Immature natural killer cell (primary cell): ENCODE results near the gene MTHFD1L. TPM values are rescaled to one million over a fixed set of nuclear protein-coding genes. Genes with fewer than 3 reads are reported as not detected.
"Not testable (repeated sequence)": the region's sequence is repeated elsewhere in the genome, so short reads cannot be mapped to it uniquely, and the experiment has no call there.

ENCODE experiments used
- DNase-seq, 3 donors: peaks; one replicate each; pipeline ENCODE4 v3.0.0; 2022; ENCODE audit warnings: mixed read lengths in 1 of 3
- H3K27ac Mint-ChIP-seq, 6 donors: one replicate each; pipeline ENCODE4 v1.8.0; 2020; ENCODE audit warnings: mixed read lengths in 6 of 6, mild to moderate bottlenecking in 5 of 6, inconsistent platforms in 4 of 6, moderate library complexity in 3 of 6
- H3K27me3 Mint-ChIP-seq, 3 donors: one replicate each; pipeline ENCODE4 v1.8.0; 2020 to 2021; ENCODE audit warnings: low read depth in 3 of 3, mild to moderate bottlenecking in 3 of 3, mixed read lengths in 3 of 3, moderate library complexity in 3 of 3, inconsistent platforms in 1 of 3
- H3K36me3 Mint-ChIP-seq, 3 donors: one replicate each; pipeline ENCODE4 v1.8.0; 2020; ENCODE audit warnings: mixed read lengths in 3 of 3, inconsistent platforms in 2 of 3, mild to moderate bottlenecking in 2 of 3
- H3K4me1 Mint-ChIP-seq, 2 donors: one replicate each; pipeline ENCODE4 v1.8.0; 2020; ENCODE audit warnings: inconsistent platforms in 2 of 2, mild to moderate bottlenecking in 2 of 2, mixed read lengths in 2 of 2, moderate library complexity in 1 of 2
- H3K4me3 Mint-ChIP-seq, 5 donors: one replicate each; pipeline ENCODE4 v1.8.0; 2020; ENCODE audit warnings: mild to moderate bottlenecking in 5 of 5, mixed read lengths in 5 of 5, inconsistent platforms in 3 of 5, moderate library complexity in 3 of 5
- H3K9me3 Mint-ChIP-seq, 6 donors: one replicate each; pipeline ENCODE4 v1.8.0; 2020; ENCODE audit warnings: mild to moderate bottlenecking in 6 of 6, mixed read lengths in 6 of 6, inconsistent platforms in 4 of 6, moderate library complexity in 3 of 6
- polyA plus RNA-seq, 3 donors: library from polyadenylated mRNA; unstranded; fragments of 300-500 nt; fragmentation: Illumina TruSeq; gene quantifications; one replicate each; pipeline ENCODE4 v1.2.3, GENCODE V29; 2021

Gene MTHFD1L
- polyA plus RNA-seq, 3 donors from 2014 or later, result 0.79 to 1.8 (median 1.6) TPM

DNA sequence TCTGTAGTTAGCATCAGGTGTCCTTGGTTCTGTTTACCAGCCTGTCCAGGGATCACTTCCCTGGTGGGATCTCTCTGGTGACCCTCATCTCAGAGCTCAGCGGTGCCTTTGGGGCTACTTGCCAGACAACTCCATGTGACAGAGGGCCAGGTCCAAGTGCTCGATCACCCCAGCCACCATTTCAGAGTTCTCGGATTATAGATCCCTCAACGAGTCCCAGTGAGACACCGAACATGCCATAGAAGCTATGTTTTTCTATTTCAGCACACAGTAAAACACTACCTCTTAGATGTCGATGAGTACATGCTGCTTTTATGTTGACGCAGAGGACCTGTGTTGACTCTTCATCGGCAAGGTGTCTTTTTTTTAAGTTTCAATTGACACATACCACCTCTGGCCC, 204.1 kb downstream of the MTHFD1L start:
- no peaks in the 10 kb centered on the region for H3K27me3 Mint-ChIP-seq
- no peak overlapping the region for H3K4me3 Mint-ChIP-seq
- H3K4me1 Mint-ChIP-seq, result no peaks in the 10 kb centered on the region
- no peak for DNase-seq
- no peak overlapping the region for H3K27ac Mint-ChIP-seq
- no peaks in the 10 kb centered on the region for H3K9me3 Mint-ChIP-seq
- no peaks in the 10 kb centered on the region for H3K36me3 Mint-ChIP-seq

DNA sequence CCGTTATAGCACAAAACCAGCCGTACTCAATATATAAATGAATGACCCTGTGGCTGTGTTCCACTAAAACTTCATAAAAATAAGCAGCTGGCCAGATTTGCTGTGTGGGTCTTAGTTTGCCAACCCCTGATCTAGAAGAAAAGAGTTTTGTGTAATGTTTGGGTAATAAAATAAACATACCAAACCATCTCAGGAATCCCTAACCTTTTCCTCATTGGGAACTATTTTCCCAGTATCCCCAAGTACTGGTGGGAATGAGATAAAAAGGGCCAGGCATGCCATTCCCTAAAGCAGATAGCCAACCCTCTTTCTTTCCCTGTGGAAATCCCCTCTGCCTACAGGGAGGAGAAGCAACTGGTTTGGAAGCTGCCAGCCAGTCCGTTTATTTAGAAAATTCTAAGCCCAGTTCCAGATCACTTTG, 205.1 kb downstream of the MTHFD1L start:
- Mint-ChIP-seq H3K4me1 (no peaks in the 10 kb centered on the region), H3K27ac (no peak overlapping the region), H3K9me3 (no peaks in the 10 kb centered on the region), H3K4me3 (no peak overlapping the region), H3K27me3 (no peaks in the 10 kb centered on the region), H3K36me3 (no peaks in the 10 kb centered on the region)
- no peak for DNase-seq

DNA sequence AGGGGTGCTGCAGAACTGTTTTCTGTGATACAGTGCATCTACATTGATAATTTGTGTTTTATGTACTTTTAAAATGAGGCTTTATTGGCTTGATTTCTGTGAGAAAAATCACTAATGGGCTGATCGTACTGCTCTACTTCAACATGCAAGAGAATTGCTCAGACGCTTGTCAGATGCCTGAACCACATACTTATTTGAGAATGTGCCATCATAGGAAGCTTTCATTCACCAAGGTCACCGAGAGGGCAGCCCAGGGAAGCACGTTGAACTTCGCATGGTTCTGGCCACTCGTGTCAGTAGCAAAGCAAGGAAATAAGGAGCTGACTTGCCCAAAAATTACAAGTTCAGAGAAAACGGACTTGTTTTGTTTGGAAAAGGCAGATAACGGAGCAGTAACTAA, 205.8 kb downstream of the MTHFD1L start:
- Mint-ChIP-seq H3K4me3 (no peak overlapping the region), H3K27ac (no peak overlapping the region), H3K9me3 (no peaks in the 10 kb centered on the region), H3K4me1 (no peaks in the 10 kb centered on the region), H3K27me3 (no peaks in the 10 kb centered on the region), H3K36me3 (no peaks in the 10 kb centered on the region)
- no peak for DNase-seq

DNA sequence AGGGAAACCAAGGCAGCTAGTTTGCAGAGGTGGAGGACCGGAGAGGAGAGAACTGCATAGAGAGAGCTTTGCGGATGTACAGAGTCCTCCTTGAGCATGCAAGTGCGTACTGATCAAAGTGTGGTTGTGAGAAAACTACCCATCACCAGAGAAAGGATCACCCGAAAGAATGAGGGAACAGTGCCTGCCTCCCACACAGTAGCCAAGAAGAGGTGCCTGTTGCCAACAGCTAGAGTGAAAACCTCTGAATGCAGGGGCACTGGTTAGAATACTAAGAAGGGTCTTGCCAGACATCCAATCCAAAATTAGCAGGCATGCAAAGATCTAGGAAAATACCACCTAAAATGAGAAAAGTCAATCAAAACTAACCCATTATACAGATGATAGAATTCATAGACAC, 207.6 kb downstream of the MTHFD1L start:
- peaks cover 0 to 2% (median 0%) of the 10 kb centered on the region in 3 donors for H3K27me3 Mint-ChIP-seq
- H3K9me3 Mint-ChIP-seq, result no peaks in the 10 kb centered on the region
- DNase-seq, result no peak
- no peaks in the 10 kb centered on the region for H3K4me1 Mint-ChIP-seq
- no peak overlapping the region for H3K27ac Mint-ChIP-seq
- no peak overlapping the region for H3K4me3 Mint-ChIP-seq
- H3K36me3 Mint-ChIP-seq, result no peaks in the 10 kb centered on the region

DNA sequence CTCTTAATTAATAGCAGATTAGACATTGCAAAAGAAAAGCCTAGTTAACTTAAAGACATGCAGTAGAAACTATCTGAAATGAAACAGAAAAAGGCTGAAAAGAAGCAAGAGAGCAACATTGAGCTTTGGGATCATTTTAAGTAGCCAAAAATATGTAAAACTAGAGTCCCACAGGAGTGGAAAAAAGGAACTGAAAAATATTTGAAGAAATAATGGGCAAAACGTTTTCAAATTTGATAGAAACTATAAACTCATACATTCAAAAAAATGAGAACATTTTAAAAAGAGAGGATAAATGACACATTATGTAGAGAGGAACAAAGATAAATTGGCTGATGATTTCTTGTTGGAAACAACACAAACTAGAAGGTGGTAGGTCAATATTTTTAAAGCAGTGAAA, 208.2 kb downstream of the MTHFD1L start:
- H3K36me3 Mint-ChIP-seq, result no peaks in the 10 kb centered on the region
- H3K9me3 Mint-ChIP-seq, result no peaks in the 10 kb centered on the region
- H3K27ac Mint-ChIP-seq, result no peak overlapping the region
- H3K4me3 Mint-ChIP-seq, result no peak overlapping the region
- H3K4me1 Mint-ChIP-seq, result no peaks in the 10 kb centered on the region
- DNase-seq, result no peak
- H3K27me3 Mint-ChIP-seq, result peaks cover 0 to 2% (median 0%) of the 10 kb centered on the region in 3 donors

DNA sequence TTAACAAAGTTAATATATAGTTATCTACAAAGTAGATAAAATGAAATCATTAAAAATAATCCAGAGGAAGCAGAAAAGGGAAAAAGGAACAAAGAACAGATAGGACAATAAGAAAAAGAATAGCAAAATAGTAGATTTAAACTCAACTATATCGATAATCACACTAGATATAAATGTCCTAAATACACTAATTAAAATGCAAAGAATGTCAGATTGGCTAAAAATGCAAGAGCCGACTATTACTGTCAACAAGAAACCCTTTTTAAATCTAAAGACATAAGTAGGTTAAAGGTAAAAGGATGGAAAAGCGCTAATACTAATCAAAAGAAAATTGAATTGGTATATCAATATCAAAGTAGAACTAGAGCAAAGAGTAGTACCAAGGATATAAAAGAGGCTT, 209.5 kb downstream of the MTHFD1L start:
- H3K36me3 Mint-ChIP-seq, result peaks cover 0 to 4% (median 0%) of the 10 kb centered on the region in 3 donors
- peaks cover 0 to 2% (median 0%) of the 10 kb centered on the region in 6 donors for H3K9me3 Mint-ChIP-seq
- H3K27me3 Mint-ChIP-seq, result peaks cover 0 to 2% (median 0%) of the 10 kb centered on the region in 3 donors
- H3K4me3 Mint-ChIP-seq, result no peak overlapping the region
- no peak for DNase-seq
- no peak overlapping the region for H3K27ac Mint-ChIP-seq
- no peaks in the 10 kb centered on the region for H3K4me1 Mint-ChIP-seq

DNA sequence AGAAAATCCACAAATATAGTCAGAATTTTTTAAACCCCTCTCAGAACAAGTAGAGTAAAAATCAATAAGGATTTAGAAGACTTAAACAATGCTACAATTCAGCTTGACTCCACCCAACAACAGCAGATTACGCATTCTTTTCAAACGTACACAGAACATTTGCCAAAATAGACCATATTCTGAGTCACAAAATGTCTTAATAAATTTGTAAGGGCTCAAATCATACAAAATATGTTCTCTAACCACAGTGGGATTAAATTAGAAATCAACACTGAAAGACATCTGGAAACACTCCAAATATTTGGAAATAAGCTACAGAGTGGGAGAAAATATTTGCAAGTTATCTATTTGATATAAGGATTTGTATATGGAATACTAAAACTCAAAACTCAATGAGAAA, 210.0 kb downstream of the MTHFD1L start:
- peaks cover 0 to 2% (median 0%) of the 10 kb centered on the region in 6 donors for H3K9me3 Mint-ChIP-seq
- peaks cover 0 to 2% (median 0%) of the 10 kb centered on the region in 3 donors for H3K27me3 Mint-ChIP-seq
- no peaks in the 10 kb centered on the region for H3K4me1 Mint-ChIP-seq
- no peak overlapping the region for H3K27ac Mint-ChIP-seq
- no peak for DNase-seq
- H3K4me3 Mint-ChIP-seq, result no peak overlapping the region
- H3K36me3 Mint-ChIP-seq, result peaks cover 0 to 4% (median 0%) of the 10 kb centered on the region in 3 donors

DNA sequence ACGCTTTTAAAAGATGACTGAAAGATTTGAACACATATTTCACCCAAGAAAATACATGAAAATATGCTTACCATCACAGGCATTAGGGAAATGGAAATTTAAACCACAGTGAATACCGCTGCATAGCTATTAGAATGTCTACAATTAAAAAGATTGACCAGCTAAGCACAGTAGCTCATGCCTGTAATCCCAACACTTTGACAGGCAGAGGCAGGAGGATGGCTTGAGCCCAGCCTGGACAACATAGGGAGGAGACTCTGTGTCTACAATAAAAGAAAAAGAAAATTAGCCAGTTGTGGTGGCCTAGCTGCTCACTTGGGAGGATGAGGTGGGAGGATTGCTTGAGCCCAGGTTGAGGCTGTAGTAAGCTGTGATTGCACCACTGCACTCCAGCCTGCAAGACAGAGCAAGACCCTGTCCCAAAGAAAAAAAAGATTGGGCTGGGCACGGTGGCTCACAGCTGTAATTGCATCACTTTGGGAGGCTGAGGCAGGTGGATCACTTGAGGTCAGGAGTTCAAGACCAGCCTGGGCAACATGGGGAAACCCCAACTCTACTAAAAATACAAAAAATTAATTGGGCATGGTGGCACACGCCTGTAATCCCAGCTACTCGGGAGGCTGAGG, 210.5 kb downstream of the MTHFD1L start:
- H3K4me3 Mint-ChIP-seq, result no peak overlapping the region
- H3K4me1 Mint-ChIP-seq, result no peaks in the 10 kb centered on the region
- H3K9me3 Mint-ChIP-seq, result peaks cover 0 to 2% (median 0%) of the 10 kb centered on the region in 6 donors
- no peak for DNase-seq
- H3K27me3 Mint-ChIP-seq, result peaks cover 0 to 2% (median 0%) of the 10 kb centered on the region in 3 donors
- no peak overlapping the region for H3K27ac Mint-ChIP-seq
- peaks cover 0 to 4% (median 0%) of the 10 kb centered on the region in 3 donors for H3K36me3 Mint-ChIP-seq

DNA sequence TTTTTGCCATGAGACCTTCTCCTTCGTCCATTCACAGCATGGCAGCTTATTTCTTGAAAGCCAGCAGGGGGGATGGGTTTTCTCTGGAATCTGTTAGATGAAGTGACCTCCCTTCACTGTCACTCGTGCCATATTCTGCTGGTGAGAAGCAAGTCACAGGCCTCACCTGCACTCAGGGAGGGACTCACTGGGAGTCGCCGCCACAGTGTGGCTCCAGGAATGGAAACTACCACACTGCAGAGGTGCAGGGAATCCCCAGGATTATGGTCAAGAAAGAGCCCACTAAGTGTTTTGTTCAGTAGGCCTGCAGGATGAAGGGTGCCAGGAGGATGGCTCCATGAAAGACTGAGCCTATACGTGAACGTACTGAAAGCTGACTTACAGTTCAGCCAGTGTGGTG, 213.2 kb downstream of the MTHFD1L start:
- Mint-ChIP-seq H3K27me3 (peaks cover 0 to 2% (median 0%) of the 10 kb centered on the region in 3 donors), H3K9me3 (peaks cover 0 to 2% (median 0%) of the 10 kb centered on the region in 6 donors), H3K4me3 (no peak overlapping the region), H3K27ac (no peak overlapping the region), H3K4me1 (no peaks in the 10 kb centered on the region), H3K36me3 (peaks cover 0 to 4% (median 0%) of the 10 kb centered on the region in 3 donors)
- DNase-seq, result no peak

DNA sequence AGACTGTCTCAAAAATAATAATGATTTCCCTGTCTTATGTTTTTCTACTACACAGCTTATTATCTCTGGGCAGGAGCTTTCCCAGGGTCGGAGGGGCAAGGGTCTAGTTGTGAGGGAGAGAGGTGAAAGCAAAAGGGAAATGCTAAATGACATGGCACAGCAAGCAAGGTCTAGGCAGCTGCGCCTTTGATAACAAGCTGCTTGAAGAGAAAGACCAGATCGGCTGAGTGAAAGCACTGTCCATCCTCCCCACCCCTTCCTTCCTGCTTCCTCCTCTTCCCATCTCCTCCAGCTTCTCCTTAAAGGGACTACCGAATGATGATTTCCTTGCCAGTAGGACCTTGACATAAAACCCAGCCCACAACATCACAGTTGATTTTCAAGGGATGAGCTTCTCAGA, 216.2 kb downstream of the MTHFD1L start:
- Mint-ChIP-seq H3K4me3 (no peak overlapping the region), H3K27ac (peak overlapping the region in 1 of 6 donors; percentile 31), H3K4me1 (no peaks in the 10 kb centered on the region), H3K36me3 (peaks cover 0 to 4% (median 0%) of the 10 kb centered on the region in 3 donors), H3K27me3 (peaks cover 0 to 2% (median 0%) of the 10 kb centered on the region in 3 donors), H3K9me3 (peaks cover 0 to 2% (median 0%) of the 10 kb centered on the region in 6 donors)
- no peak for DNase-seq

DNA sequence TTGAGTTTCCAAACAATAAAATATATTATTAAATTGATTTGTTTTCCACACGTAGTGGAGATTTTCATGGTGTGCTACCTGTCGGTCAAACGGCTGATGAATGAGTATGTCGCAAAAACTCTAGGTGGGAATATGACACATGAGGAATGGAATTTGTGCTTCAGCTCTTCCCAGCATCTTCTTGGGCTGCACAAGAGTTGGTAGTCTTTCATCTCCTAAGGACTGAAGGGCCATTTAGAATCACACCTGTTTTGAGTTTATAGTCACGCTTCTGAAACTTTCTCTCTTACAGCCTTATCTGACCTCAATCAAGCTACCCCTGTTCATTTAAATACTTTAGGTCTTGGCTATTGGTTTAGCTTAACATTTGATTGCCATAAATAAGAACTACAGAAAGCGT, 216.6 kb downstream of the MTHFD1L start:
- Mint-ChIP-seq H3K36me3 (peaks cover 0 to 4% (median 0%) of the 10 kb centered on the region in 3 donors), H3K4me1 (no peaks in the 10 kb centered on the region), H3K4me3 (no peak overlapping the region), H3K27ac (no peak overlapping the region), H3K27me3 (no peaks in the 10 kb centered on the region), H3K9me3 (peaks cover 0 to 2% (median 0%) of the 10 kb centered on the region in 6 donors)
- DNase-seq, result no peak

DNA sequence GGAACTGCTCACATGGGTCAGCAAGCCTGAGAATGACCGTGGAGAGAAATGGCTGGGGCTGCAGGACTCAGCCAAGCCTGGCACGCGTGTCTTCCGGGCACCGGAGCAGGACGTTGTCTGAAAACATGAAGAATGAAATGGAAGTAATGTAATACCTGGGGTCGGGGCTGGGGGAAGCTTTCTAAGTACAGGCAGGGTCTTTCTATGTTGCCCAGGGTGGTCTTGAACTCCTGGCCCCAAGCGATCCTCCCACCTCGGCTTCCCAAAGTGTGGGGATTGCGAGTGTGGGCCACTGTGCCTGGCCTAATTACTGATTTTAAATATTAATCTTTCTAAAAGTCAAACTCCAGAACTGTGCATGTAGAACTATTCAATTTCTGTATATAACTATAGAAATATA, 218.8 kb downstream of the MTHFD1L start:
- Mint-ChIP-seq H3K9me3 (no peaks in the 10 kb centered on the region), H3K4me3 (no peak overlapping the region)

DNA sequence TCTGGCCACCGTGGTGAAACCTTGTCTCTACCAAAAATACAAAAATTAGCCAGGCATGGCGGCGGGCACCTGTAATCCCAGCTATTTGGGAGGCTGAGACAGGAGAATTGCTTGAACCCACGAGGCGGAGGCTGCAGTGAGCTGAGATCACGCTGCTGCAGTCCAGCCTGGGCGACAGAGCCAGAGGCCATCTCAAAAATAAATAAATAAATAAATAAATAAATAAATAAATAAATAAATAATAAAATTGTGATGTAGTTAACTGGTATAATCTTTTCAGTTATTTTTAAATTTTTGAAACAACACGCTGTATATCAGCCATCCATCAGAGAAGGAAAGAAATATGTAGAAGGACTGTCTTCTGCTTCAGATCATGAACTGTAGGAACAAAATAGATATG, 221.6 kb downstream of the MTHFD1L start:
- not testable (repeated sequence) for DNase-seq, H3K4me1 Mint-ChIP-seq, H3K36me3 Mint-ChIP-seq, H3K9me3 Mint-ChIP-seq, H3K4me3 Mint-ChIP-seq, H3K27me3 Mint-ChIP-seq, H3K27ac Mint-ChIP-seq

More for the DNA sequence above, 218.8 kb downstream of the MTHFD1L start:
- Mint-ChIP-seq H3K27ac (no peak overlapping the region), H3K4me1 (no peaks in the 10 kb centered on the region), H3K27me3 (no peaks in the 10 kb centered on the region), H3K36me3 (no peaks in the 10 kb centered on the region)
- DNase-seq, result no peak

DNA sequence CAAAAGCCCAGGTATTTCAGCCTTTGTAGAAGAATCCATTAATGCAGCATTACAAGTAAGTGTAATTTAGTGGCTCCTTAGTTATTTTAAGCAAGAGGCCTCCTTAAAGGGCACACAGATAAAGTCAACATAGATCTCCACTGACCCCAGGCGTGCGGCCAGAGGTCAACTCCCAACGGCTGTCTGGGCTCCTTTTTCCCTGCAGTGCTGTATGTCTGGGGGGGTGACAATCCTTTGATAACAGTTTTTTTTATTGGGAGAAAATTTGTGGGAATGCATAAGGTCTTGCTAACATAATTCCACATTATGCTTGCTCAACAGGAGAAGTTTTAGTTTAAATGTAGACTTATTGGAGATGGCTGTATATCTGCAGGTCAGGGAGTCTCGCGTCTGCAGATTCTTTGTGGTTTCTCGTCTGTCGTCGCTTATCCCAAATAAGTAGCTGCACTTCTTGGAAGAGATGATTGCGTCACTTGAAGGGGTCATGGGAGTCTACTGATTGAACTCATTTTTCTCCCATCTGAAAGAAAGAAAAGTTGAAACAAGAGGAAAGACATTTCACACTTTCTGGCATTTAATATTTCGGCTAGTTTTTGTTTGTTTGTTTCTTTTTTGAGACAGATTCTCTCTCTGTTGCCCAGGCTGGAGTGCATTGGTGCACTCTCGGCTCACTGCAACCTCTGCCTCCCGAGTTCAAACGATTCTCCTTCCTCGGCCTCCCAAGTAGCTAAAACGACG, 222.5 kb downstream of the MTHFD1L start:
- no peaks in the 10 kb centered on the region for H3K36me3 Mint-ChIP-seq
- no peak overlapping the region for H3K27ac Mint-ChIP-seq
- H3K27me3 Mint-ChIP-seq, result no peaks in the 10 kb centered on the region
- no peak overlapping the region for H3K4me3 Mint-ChIP-seq
- no peaks in the 10 kb centered on the region for H3K9me3 Mint-ChIP-seq
- H3K4me1 Mint-ChIP-seq, result no peaks in the 10 kb centered on the region
- DNase-seq, result no peak

DNA sequence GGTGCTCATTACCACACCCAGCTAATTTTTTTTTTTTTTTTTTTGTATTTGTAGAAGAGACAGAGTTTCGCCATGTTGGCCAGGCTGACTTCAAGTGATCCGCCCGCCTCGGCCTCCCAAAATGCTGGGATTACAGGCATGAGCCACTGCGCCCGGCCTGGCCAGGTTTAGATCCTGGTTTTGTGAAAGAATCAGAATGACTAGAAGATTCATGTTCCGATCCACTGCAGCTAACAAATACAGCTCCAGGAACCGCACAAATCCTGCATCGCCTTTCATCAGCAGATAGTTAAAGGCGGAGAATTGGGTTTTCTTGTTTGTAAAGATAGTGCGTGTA, 223.1 kb downstream of the MTHFD1L start:
- no peaks in the 10 kb centered on the region for H3K27me3 Mint-ChIP-seq
- no peak overlapping the region for H3K4me3 Mint-ChIP-seq
- no peaks in the 10 kb centered on the region for H3K36me3 Mint-ChIP-seq
- no peaks in the 10 kb centered on the region for H3K9me3 Mint-ChIP-seq
- H3K27ac Mint-ChIP-seq, result no peak overlapping the region
- no peak for DNase-seq
- H3K4me1 Mint-ChIP-seq, result no peaks in the 10 kb centered on the region
